Amygdala (tissue), 56 donors: ENCODE measurements around the gene TBCCD1.
"Not testable (repeated sequence)": the region's sequence is repeated elsewhere in the genome, so short reads cannot be mapped to it uniquely, and the experiment has no call there.

Experiments
- DNase-seq, 56 donors: peaks; one replicate each; lab custom pipeline; 2025; lab: John Stamatoyannopoulos, UW

The TBCCD1 gene

GRCh38 chr3:186596568-186597287 is 29.6 kb upstream of the TBCCD1 start:
- no peak for DNase-seq

GRCh38 chr3:186594591-186595113 is 27.5 kb upstream of the TBCCD1 start:
- no peak for DNase-seq

- DNase-seq, result no peak
These were observed 26.7 kb upstream of the TBCCD1 start for GRCh38 chr3:186593862-186594261.

- no peak for DNase-seq
These were observed 25.5 kb upstream of the TBCCD1 start for GRCh38 chr3:186592682-186593081.

GRCh38 chr3:186590580-186591295 is 23.6 kb upstream of the TBCCD1 start:
- peak in 1 of 56 donors; percentile 7 for DNase-seq

GRCh38 chr3:186589856-186590579 is 22.9 kb upstream of the TBCCD1 start:
- DNase-seq, result no peak

GRCh38 chr3:186589121-186589520 is 22.0 kb upstream of the TBCCD1 start:
- no peak for DNase-seq

- DNase-seq, result no peak
These were observed 21.5 kb upstream of the TBCCD1 start for GRCh38 chr3:186588632-186589031.

GRCh38 chr3:186587183-186587582 is 20.0 kb upstream of the TBCCD1 start:
- no peak for DNase-seq

- not testable (repeated sequence) for DNase-seq
These were observed 19.1 kb upstream of the TBCCD1 start for GRCh38 chr3:186586245-186586644.

- no peak for DNase-seq
These were observed 16.7 kb upstream of the TBCCD1 start for GRCh38 chr3:186583831-186584230.

- DNase-seq, result no peak
These were observed 15.4 kb upstream of the TBCCD1 start for GRCh38 chr3:186582541-186582940.

- no peak for DNase-seq
These were observed 13.6 kb upstream of the TBCCD1 start for GRCh38 chr3:186580785-186581184.

GRCh38 chr3:186577521-186577920 is 10.4 kb upstream of the TBCCD1 start:
- no peak for DNase-seq

GRCh38 chr3:186571644-186572013 is 4.5 kb upstream of the TBCCD1 start:
- DNase-seq, result no peak

- peak in 1 of 56 donors; percentile 11 for DNase-seq
These were observed 4.0 kb upstream of the TBCCD1 start for GRCh38 chr3:186570941-186571643.

- peak; percentile 51 to 100 (median 99) for DNase-seq
These were observed 3.2 kb upstream of the TBCCD1 start, which contains the start of gene DNAJB11 for GRCh38 chr3:186570096-186570940. DNAJB11 (plus strand) TSS chr3:186570720; CDS start chr3:186570898, 178 bp downstream.

GRCh38 chr3:186569779-186570095 is 2.6 kb upstream of the TBCCD1 start:
- DNase-seq, result no peak

- not testable (repeated sequence) for DNase-seq
These were observed 2.2 kb upstream of the TBCCD1 start for GRCh38 chr3:186569361-186569760.

GRCh38 chr3:186566772-186567071 is 417 bp downstream of the TBCCD1 start:
- DNase-seq, result no peak
